Left cardiac atrium (tissue), 4 donors: ENCODE measurements around the gene RNU6-7. TPM values are rescaled to one million over a fixed set of nuclear protein-coding genes. Genes with fewer than 3 reads are reported as not detected.

Source experiments
- ATAC-seq, 2 donors: fragments of 200-7000 bp; cut with Tn5 transposase; one replicate each; pipeline ENCODE4 v1.9.1; 2020; ENCODE audit warnings: mild to moderate bottlenecking in 2 of 2, moderate library complexity in 2 of 2
- DNase-seq: peaks from one replicate; pipeline ENCODE4 v3.0.0-alpha.2; 2020
- intact Hi-C, 2 donors: fragments of 100-400 bp; cut with DNase I; formaldehyde crosslinking; loops; one replicate each; pipeline versions ENCODE4 v1.14.1 to v1.15.1; 2022 to 2023
- total RNA-seq, 2 donors: library from RNA; stranded (reverse); fragmentation: NEBNext Ultra II Directional; extraction: Animal tissue kit (Norgen Biotek cat#: 25700); gene quantifications; one replicate each; pipeline ENCODE4 v1.2.1, GENCODE V29; 2021
- donor health status: DM: no; HTN: yes; CAD: no.
- donor health status: DM: no; HTN: yes; CAD: no; lungs with severe emphysema.
- donor health status: DM: yes; HTN: yes; CAD: no.
- donor health status: Dilated cardiomyopathy.

RNU6-7 gene
- total RNA-seq, 2 donors from 2014 or later: not detected

- DNase-seq (peak; percentile 91), ATAC-seq (peak; percentile 91 to 95)
- intact Hi-C loops: loop anchor here (2.0 to 10.0 kb wide), 2 partner anchors 126 to 128 kb away; partner anchors contain the start of gene ARHGAP5 (in 2 of the 2)
Observed at GRCh38 chr14:32202998-32203882, 1.4 kb downstream of the RNU6-7 start, which contains the start of gene RNU6-8. RNU6-8 (minus strand) TSS chr14:32203269.

GRCh38 chr14:32203928-32204357 lies 2.1 kb downstream of the RNU6-7 start:
- peak in 1 of 2 donors; percentile 4 for ATAC-seq
- intact Hi-C loops: loop anchor here (2.0 to 10.0 kb wide), 2 partner anchors 127 to 129 kb away; partner anchors contain the start of gene ARHGAP5 (in 2 of the 2)
- DNase-seq: no peak

DNA sequence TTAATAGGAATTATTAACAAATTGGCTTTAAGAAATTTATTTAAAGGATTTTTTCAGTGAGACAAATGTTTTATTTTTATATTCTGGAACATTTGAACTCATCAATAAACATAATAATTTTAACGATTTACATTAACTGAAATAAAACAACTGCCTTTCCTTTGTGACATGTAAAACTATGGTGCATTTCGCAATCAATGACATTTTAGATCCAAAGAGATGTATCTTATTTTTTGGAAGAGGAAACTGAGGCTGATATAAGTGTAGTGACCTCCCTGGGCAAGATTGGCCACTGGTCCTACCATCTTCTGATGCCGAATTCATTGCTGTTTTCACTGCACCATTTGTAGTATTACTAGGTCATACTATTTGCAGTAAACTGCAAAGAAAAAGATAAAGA lies 3.7 kb downstream of the RNU6-7 start:
- no peak for ATAC-seq
- intact Hi-C loops: loop anchor here in 1 of 2 donors (10.0 kb wide), 1 partner anchor 131 kb away; the partner anchor contains the start of gene ARHGAP5
- no peak for DNase-seq

DNA sequence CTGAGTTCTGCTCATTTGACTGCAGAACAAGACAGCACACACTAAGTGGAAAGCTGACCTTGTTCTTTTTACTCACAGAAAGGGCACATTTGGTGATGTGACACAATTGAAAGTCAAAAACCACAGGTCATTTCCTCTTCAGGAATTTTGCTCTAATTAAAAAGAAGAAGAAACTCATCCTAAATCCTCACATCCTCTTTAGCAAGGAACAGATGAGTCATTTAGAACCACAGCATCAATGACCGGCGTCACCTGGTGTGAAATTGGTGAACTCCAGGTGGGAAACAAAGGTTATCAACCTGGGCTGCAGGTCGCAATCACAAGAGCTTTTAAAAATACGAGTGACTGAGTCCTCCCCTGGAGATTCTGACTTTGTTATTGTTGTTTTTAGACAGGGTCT lies 4.1 kb downstream of the RNU6-7 start:
- intact Hi-C loops: loop anchor here in 1 of 2 donors (10.0 kb wide), 1 partner anchor 131 kb away; the partner anchor contains the start of gene ARHGAP5
- no peak for ATAC-seq

DNA sequence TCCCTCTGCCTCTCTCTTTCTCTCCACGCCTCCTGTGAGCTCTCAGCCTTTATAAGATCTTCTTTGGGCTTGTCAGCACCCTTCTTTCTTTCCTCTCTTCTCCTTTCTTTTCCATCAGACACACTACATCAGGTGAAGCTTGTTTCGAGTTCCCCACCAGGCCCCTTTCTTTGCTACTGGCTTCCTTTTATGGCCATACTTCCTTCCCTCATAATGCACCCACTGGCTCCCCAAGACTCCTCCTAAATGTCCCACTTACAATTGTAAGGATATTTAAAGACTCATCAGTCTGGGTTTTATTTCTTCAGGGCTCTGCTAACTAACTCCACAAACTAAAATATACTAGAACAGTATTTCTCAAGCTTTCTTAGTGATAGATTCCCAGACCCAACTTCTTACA lies 4.7 kb downstream of the RNU6-7 start:
- ATAC-seq (no peak), DNase-seq (no peak)
- intact Hi-C loops: loop anchor here in 1 of 2 donors (10.0 kb wide), 1 partner anchor 132 kb away; the partner anchor contains the start of gene ARHGAP5

More for the DNA sequence above, 4.1 kb downstream of the RNU6-7 start:
- no peak for DNase-seq

GRCh38 chr14:32208490-32208889 lies 6.6 kb downstream of the RNU6-7 start:
- ATAC-seq (no peak), DNase-seq (no peak)
- intact Hi-C loops: loop anchor here in 1 of 2 donors (10.0 kb wide), 1 partner anchor 134 kb away; the partner anchor contains the start of gene ARHGAP5

GRCh38 chr14:32209471-32209870 lies 7.6 kb downstream of the RNU6-7 start:
- intact Hi-C loops: loop anchor here in 1 of 2 donors (10.0 kb wide), 1 partner anchor 135 kb away; the partner anchor contains the start of gene ARHGAP5
- DNase-seq (no peak), ATAC-seq (no peak)

GRCh38 chr14:32211068-32211404 lies 9.2 kb downstream of the RNU6-7 start:
- DNase-seq: no peak
- intact Hi-C loops: no loop called here
- no peak for ATAC-seq

DNA sequence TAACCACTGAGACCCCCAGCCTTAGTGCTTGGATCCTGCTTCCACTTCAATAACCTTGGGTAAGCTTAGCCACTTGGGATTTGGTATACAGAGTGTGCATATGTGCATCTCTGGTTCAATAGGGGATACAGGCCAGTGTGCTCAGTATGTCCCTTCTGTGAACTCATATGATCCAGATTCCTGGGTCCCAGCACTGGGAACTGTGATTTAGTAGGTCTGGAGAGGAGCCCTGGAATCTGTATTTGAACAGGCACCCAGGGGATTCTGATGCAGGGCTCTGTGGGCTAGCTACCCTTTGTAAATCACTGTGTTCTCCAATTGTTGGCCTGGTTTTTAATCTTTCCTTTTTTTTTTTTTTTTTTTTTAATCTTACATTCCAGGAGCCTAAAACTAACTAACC lies 11.0 kb downstream of the RNU6-7 start:
- intact Hi-C loops: no loop called here
- DNase-seq (no peak), ATAC-seq (no peak)

DNA sequence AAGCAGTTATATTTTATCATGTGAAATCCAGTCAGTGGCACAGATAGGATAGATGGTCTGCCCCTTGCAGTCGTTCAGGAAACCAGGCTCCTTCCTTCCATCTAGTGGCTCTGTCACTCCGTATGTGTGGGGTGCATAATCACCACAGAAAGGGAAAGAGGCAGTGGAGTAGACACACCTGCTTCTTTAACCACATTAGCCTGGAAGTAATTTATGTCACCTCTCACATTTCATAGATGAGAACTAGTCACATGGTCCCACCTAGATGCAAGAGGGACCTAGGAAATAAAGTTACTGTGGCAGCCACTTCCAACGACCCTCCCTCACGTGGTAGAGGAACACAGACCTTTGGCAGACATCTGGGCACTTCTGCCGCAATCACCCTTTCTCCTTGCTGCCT lies 15.5 kb downstream of the RNU6-7 start:
- DNase-seq: no peak
- no peak for ATAC-seq
- intact Hi-C loops: no loop called here

GRCh38 chr14:32224737-32225377 lies 23.0 kb downstream of the RNU6-7 start:
- intact Hi-C loops: no loop called here
- ATAC-seq: peak; percentile 83 to 91
- DNase-seq: no peak

GRCh38 chr14:32225378-32225920 lies 23.6 kb downstream of the RNU6-7 start:
- intact Hi-C loops: no loop called here
- ATAC-seq (peak in 1 of 2 donors; percentile 9), DNase-seq (no peak)

- intact Hi-C loops: no loop called here
- no peak for DNase-seq
- no peak for ATAC-seq
Observed at GRCh38 chr14:32226056-32226455, 24.2 kb downstream of the RNU6-7 start.

- peak; percentile 29 to 77 for ATAC-seq
- intact Hi-C loops: no loop called here
- no peak for DNase-seq
Observed at GRCh38 chr14:32230181-32230580, 28.3 kb downstream of the RNU6-7 start.

DNA sequence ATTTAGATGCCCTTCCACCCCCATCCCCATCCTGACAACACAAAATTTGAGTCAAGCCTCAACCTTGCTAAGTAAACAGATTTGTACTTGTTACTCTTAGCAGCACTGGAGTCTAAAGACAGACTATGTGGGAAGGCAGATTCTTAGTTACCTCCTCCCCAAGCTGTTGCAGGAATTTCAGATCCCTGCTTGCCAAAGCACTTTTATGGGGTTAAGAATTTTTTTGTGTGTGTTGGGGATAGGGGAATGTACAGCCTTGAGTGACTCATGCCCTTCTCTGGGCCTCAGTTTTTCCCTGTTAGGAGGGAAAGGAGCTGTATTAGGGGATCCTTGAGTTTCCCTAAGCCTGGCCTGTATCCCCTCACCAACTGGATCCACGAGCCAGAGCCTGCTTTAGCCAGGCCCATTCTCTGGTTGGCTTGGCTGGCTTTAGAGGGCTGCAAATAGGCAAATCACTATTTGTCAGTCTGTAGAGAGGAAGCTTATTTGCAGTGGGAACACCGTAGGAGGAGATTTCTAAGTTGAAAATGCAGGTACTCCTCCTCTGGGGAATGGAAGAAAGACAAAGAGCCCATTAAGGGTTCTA lies 28.9 kb downstream of the RNU6-7 start:
- intact Hi-C loops: no loop called here
- ATAC-seq (peak; percentile 32 to 41), DNase-seq (no peak)

DNA sequence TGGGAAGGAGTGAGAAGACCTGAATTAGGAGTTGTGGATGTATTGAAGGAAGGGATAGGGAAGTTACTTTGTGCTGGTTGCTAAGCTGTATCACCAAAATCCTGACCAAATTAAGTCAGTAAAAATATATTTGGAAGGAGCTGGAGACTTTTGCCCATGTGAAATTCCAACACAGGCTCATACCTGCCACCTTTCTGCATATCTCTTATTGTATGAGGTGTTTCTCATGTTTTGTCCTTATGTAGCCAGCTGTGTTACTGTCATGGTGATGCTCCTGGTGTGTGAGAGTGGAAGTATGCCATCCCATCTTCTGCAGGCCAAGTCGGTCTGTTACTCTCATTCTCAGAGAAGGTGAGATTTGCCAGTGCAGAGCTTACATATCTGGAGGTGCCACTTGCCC lies 30.6 kb downstream of the RNU6-7 start:
- no peak for ATAC-seq
- no peak for DNase-seq
- intact Hi-C loops: no loop called here

DNA sequence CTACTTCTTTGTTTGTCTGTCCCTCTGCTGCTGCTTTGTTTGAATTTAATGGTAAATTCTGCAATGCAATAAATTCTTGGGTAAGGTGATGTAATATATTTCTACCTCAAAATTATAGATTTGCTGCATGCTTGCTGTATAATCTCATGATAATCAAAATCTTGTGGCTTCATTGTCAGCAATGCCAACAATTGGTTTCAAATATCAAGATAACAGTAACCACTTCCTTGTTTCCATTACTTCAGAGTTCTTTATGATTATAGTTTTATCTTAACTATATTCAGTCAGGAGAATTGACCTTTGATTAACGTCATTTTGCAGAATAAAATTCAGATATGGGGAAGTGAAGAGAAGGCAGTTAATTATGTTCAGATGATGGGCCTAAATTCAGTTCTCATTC lies 31.4 kb downstream of the RNU6-7 start:
- intact Hi-C loops: no loop called here
- DNase-seq: no peak
- no peak for ATAC-seq

- intact Hi-C loops: no loop called here
- DNase-seq (no peak), ATAC-seq (no peak)
Observed at GRCh38 chr14:32244404-32244803, 42.6 kb downstream of the RNU6-7 start.

GRCh38 chr14:32246751-32247150 lies 44.9 kb downstream of the RNU6-7 start:
- ATAC-seq (no peak), DNase-seq (no peak)
- intact Hi-C loops: no loop called here
